Neutrophil (primary cell): ENCODE data around the gene PCBD2.
"Not testable (repeated sequence)": the region's sequence is repeated elsewhere in the genome, so short reads cannot be mapped to it uniquely, and the experiment has no call there.

Experiments
- H3K27ac ChIP-seq: fragments of 200-600 bp; sonication (generic); 2 replicates; pipeline ENCODE4 v1.5.1; 2016; ENCODE audit warnings: mild to moderate bottlenecking, moderate library complexity
- H3K27me3 ChIP-seq: fragments of 200-600 bp; sonication (generic); 2 replicates; pipeline ENCODE4 v1.6.0; 2016; ENCODE audit warnings: mild to moderate bottlenecking
- H3K36me3 ChIP-seq: fragments of 200-600 bp; sonication (generic); 2 replicates; pipeline ENCODE4 v1.5.1; 2017
- H3K4me1 ChIP-seq, 2 experiments: fragments of 200-600 bp in 1 of 2; sonication (generic) in 1 of 2; 1 replicate in 1 of 2; 2 replicates in 1 of 2; pipeline versions ENCODE4 v1.5.1 to v1.6.1; 2013 to 2016; ENCODE audit warnings: low read depth in 1 of 2, low read length in 1 of 2, mild to moderate bottlenecking in 1 of 2, moderate library complexity in 1 of 2; ENCODE audit not compliant: control insufficient read depth in 1 of 2, insufficient read depth in 1 of 2
- H3K4me3 ChIP-seq, 2 experiments: fragments of 200-600 bp in 1 of 2; sonication (generic) in 1 of 2; 1 replicate in 1 of 2; 2 replicates in 1 of 2; pipeline ENCODE4 v1.5.1; 2013 to 2016; ENCODE audit warnings: low read depth in 1 of 2, low read length in 1 of 2, mild to moderate bottlenecking in 1 of 2, moderate library complexity in 1 of 2
- H3K9me3 ChIP-seq: fragments of 200-600 bp; sonication (generic); 2 replicates; pipeline ENCODE4 v1.5.1; 2016
- CTCF ChIP-seq: fragments of 200-600 bp; sonication (generic); IDR thresholded peaks from 2 replicates; pipeline ENCODE4 v1.5.1; 2016; ENCODE audit warnings: antibody characterized with exemption

Gene PCBD2

GRCh38 chr5:134975843-134976242, 70.9 kb downstream of the PCBD2 start:
- Histone ChIP-seq H3K4me1 (no peaks in the 10 kb centered on the region), H3K27me3 (no peaks in the 10 kb centered on the region), H3K9me3 (no peaks in the 10 kb centered on the region), H3K36me3 (no peaks in the 10 kb centered on the region), H3K4me3 (no peak overlapping the region), H3K27ac (no peak overlapping the region)
- TF ChIP-seq CTCF, result no peak

- Histone ChIP-seq H3K27me3 (no peaks in the 10 kb centered on the region), H3K4me3 (no peak overlapping the region), H3K9me3 (peaks cover 3% of the 10 kb centered on the region), H3K36me3 (no peaks in the 10 kb centered on the region), H3K4me1 (no peaks in the 10 kb centered on the region), H3K27ac (no peak overlapping the region)
- no peak for TF ChIP-seq CTCF
These were observed 71.9 kb downstream of the PCBD2 start for GRCh38 chr5:134976841-134977240.

GRCh38 chr5:134979416-134979815, 74.5 kb downstream of the PCBD2 start:
- H3K36me3 ChIP-seq, result no peaks in the 10 kb centered on the region
- TF ChIP-seq CTCF, result no peak
- H3K9me3 ChIP-seq, result peaks cover 8% of the 10 kb centered on the region
- no peaks in the 10 kb centered on the region for H3K27me3 ChIP-seq
- no peak overlapping the region for H3K27ac ChIP-seq
- H3K4me3 ChIP-seq, result no peak overlapping the region
- no peaks in the 10 kb centered on the region for H3K4me1 ChIP-seq

- H3K27me3 ChIP-seq, result no peaks in the 10 kb centered on the region
These were observed 77.3 kb downstream of the PCBD2 start for GRCh38 chr5:134982230-134982629.

GRCh38 chr5:134989266-134989830, 84.4 kb downstream of the PCBD2 start:
- Histone ChIP-seq H3K4me1 (no peaks in the 10 kb centered on the region), H3K27me3 (no peaks in the 10 kb centered on the region), H3K36me3 (no peaks in the 10 kb centered on the region), H3K4me3 (no peak overlapping the region), H3K9me3 (no peaks in the 10 kb centered on the region), H3K27ac (no peak overlapping the region)
- TF ChIP-seq CTCF, result no peak

More at GRCh38 chr5:134982230-134982629, 77.3 kb downstream of the PCBD2 start:
- no peak overlapping the region for H3K4me3 ChIP-seq
- peaks cover 8% of the 10 kb centered on the region for H3K9me3 ChIP-seq
- H3K4me1 ChIP-seq, result no peaks in the 10 kb centered on the region
- TF ChIP-seq CTCF, result no peak
- no peaks in the 10 kb centered on the region for H3K36me3 ChIP-seq
- no peak overlapping the region for H3K27ac ChIP-seq

GRCh38 chr5:134990183-134990582, 85.3 kb downstream of the PCBD2 start:
- not testable (repeated sequence) for H3K27me3 ChIP-seq, H3K9me3 ChIP-seq, H3K4me1 ChIP-seq, H3K36me3 ChIP-seq, H3K4me3 ChIP-seq, H3K27ac ChIP-seq
